GM21737 (cell line): Measurements from ENCODE around the gene CCDC174.
"Not testable (repeated sequence)": the region's sequence is repeated elsewhere in the genome, so short reads cannot be mapped to it uniquely, and the experiment has no call there.

Experiments
- ATAC-seq: cut with Tn5 transposase; IDR thresholded peaks from one replicate; pipeline ENCODE4 v1.9.1; 2021; ENCODE audit warnings: mild to moderate bottlenecking, moderate library complexity; ENCODE audit not compliant: unreplicated experiment

The CCDC174 gene

DNA sequence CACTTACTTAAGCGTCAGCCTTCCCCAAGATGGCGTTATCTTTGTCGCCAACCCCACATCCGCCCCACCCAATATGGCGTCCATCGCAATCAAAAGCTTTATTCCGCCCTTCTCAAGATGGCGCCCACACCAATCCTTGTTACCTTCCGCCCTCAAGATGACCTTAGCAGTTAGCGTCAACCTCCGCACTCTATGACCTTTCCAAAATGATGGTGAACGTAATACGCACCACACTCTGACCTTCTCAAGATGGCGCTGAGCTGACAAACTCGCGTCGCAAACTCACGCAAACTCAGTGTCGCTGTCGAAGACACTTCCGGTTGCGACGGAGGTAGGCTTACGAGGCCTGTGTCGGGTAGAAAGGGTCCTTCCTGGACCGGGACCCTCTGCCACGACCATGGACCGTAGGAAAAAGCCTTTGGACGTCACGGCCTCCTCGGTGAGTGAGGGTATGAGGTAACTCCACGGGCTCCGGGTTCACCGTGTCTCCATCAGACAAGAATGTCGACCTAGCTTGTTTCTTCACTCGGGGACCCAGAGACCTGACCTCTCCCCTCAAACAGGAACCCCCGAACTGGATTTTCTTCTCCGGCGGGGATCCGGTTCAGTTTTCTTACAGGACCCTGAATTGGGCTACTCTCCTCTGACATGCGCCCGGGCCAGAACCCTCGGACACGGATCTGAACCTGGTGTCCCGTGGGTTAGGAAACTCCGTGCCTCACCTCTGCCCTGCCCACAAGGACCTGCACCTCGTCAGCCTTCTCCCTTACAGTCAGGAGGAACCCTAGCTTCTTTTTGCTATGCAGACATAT lies at the start of gene CCDC174:
TSS of gene CCDC174 (plus strand) at position 323 of the 812 bp plus-strand sequence. CDS start at position 398, 75 bp downstream.
- ATAC-seq = peak; percentile 98

DNA sequence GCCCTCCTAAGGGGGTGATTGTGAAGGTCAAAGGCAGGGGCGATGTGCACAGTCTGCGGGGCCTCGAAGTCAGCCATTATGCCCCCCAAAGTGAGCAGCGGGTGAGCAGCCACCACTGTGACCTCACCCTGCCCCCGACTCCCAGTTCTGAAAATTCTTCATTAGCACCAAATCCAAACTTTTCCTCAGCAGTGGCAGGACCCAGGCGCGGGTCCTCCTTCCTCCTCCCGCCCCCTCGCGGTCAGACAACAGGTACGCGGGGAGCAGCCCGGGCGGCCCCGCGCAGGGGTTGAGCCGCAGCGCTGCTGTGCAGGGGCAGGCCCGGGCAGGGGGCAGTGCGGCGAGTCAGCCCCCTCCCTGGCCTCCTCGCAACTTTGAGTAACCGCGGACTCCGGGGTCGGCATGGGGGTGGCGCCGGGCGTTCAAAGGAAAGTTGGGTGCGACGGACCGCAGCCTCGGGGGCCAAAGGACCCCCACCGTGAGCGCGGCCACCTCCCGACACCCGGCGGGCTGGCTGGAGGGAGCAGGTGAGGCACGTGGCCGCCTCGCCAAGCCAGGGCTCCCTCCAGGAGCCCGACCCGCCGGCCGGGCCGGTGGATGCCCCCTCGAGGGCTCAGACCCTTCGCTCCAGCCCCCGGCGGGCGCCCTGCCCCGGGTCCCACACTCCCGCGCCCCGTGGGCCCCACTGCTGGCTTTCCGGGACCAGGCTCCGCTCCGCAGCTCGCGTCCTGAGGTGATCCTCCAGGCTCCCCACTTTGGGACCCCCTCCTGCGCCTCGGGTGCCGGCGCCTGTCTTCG lies 49.4 kb upstream of the CCDC174 start:
- ATAC-seq = no peak

DNA sequence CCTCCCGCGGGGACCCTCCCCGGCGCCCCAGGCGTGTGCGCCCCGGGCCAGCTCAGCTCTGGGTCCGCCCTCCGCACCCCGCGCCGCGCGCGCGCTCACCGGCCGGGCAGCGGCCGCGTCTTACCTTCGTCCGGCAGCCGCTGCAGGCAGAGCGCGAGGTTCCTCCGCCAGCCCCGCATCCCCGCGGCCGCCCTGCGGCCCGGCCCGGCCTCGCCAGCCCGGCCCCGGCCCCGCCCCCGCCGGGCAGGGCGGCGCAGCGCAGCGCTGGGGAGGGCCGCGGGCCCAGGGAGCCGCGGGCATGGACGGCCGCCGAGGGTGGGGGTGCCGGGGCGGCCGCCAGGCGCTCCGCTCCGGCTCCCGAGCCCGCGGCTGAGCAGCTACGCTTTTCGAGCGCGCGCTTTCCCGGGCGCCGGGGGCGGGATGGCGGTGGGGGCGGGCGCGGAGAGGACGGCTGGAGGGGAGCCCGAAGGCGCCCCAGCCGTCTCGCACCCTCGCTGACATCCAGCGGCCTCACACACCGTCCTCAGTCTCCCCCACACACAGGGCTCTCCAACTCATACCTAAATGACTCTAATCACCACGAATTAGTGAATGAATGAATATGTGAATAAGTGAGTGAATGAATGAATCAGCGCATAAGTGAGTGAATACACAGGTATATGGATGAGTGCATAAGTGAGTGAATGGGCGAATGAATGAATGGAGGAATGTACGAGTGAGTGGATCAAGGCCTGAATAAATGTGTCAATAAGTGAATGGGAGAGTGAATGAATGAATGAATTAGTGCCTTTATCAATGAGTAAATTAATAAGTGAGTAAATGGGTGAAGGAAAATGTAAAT lies 48.5 kb upstream of the CCDC174 start:
- no peak for ATAC-seq

DNA sequence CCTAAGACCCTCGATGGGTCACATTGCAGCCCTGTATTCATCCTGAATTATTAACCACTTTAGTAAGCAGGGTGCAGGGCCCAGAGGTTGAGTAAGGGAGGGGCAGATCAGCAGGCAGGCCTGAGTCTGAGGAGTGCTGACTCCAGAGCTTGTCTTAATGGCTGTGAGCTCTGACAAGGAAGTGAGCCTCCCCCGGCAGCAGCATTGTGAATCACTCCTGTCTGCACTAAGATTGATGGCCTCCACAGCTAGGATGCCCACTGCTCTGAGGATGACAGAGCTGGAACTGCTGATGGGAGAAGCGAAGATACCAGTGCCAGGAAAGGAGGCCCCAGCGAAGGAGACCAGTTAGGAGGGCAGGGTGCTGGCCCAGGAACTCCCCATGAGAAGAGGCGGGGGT lies 46.5 kb upstream of the CCDC174 start:
- ATAC-seq = no peak

DNA sequence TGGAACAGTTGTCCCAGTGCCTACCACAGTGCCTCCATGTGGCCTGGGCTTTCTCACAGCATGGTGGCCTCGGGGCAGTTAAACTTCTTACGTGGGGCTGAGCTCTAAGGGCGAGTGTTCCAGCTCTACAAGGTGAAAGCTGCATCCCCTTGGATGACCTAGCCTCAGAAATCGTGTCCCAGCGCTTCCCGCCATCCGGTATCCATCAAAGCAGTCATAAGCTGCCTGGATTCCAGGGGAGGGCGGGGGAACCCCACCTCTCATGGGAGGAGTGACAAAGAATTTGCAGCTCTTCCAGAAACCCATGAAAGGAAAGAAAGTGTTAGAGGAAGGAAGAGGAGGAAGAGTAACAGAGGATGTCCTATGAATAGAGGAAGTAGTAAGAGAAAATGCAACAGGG lies 45.8 kb upstream of the CCDC174 start:
- ATAC-seq = no peak

DNA sequence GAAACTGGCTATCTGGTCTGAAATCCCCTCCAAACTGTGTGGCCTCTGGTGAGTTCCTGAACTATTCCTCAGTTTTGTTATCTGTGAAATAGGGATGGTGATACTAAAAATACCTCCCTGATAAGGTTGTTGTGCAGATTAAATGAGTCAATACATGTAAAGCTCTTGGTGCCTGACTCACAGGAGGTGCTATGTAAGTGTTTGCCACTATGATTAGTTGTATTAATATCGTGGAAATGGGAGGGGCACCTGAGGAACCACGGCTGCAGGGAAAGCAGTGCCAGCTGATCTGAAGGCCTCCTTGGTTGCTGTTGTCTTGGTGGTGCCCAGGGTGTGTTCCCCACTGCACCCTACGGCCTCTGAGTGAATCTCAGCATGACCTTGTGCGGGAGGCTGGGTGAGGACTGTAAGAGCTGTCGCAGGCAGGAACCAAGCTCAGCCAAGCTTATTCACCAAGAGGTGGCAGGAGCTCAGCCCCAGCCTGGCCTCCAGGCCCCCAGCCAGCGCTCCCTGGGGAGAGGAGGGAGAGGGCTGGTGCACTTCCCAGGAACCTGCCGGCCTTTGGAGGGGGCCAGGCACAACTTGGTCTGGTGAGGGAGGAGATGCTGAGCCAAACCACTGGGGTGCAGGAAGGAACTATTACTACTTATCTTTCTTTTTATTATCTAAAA lies 44.8 kb upstream of the CCDC174 start:
- ATAC-seq = no peak

DNA sequence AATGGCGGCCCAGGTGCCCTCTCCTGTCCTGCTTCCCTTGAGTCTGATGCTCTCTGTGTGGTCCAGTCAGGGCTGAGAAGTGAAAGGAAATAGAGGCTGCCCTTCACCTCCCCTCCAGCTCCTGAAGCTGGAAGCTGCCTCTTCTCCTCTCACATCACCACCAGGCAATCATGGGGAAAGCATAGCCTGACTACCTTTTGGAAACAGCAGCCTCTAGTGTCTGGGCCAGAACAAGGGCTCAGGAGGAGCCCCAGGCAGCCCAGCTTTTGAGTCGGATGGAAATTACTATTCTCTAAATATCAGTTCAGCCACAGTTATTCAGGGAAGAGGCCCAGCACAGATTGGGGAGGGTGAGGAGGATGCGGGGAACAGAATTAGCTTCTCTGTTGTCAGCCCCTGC lies 43.3 kb upstream of the CCDC174 start:
- ATAC-seq = no peak

DNA sequence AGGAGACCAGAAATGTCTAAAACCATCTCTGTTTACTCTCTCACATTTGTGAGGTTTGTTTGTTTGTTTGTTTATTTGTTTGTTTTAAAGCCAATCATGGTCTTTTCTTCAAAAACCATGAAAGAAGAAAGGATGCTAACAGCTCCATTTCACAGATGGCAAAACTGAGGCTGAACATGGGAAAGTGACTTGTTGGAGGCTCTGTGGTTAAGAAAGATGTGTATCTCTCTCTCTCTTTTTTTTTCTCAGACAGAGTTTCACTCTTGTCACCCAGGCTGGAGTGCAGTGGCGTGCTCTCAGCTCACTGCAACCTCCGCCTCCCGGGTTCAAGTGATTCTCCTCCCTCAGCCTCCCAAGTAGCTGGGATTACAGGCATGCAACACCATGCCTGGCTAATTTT lies 42.5 kb upstream of the CCDC174 start:
- ATAC-seq = not testable (repeated sequence)

DNA sequence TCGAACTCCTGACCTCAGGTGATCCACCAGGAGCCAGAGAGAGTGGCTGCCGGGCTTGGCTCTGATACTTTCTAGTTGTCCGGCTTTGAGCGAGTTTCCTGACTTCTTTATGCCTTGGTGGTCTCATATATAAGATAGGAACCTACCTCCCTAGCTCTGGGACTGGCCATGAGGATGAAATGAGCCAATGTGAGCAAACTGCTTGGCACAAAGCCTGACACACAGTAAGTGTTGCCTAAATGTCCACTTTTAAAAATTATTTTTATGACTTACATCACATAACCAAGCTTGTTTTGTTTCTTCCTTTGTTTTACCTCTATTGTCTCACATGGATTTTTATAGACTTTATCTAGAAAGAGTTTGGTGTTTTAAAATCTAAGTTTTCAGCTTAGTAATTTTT lies 42.1 kb upstream of the CCDC174 start:
- ATAC-seq = no peak

DNA sequence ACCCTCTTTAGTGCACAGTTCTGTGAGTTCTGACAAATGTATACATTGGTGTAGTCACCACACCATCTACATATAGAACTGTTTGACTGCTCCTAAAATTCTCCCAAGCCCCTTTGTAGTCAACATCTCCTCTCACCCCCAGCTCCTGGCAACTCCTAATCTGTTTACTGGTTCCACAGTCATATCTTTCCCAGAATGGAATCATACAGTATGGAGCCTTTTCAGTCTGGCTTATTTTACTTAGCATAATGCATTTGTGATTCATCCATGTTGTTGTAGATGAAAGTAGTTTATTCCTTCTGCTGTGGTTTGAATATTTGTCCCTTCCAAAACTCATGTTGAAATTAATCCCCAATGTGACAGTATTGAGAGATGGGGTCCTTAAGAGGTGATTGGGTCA lies 41.6 kb upstream of the CCDC174 start:
- ATAC-seq = no peak

DNA sequence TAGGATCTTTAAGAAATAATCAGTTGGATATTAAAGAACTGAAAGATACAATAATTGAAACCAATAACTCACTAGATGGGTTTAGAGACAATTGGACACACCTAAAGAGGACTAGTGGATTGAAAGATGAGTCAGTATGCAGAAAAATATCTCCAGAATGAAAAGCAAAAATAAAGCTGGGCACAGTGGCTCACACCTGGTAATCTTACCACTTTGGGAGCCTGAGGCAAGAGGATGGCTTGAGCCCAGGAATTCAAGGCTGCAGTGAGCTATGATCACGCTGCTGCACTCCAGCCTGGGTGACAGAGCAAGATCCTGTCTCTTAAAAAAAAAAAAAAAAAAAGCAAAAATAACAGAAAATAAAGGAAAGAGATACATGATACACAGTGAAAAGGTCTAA lies 37.4 kb upstream of the CCDC174 start:
- ATAC-seq = no peak

DNA sequence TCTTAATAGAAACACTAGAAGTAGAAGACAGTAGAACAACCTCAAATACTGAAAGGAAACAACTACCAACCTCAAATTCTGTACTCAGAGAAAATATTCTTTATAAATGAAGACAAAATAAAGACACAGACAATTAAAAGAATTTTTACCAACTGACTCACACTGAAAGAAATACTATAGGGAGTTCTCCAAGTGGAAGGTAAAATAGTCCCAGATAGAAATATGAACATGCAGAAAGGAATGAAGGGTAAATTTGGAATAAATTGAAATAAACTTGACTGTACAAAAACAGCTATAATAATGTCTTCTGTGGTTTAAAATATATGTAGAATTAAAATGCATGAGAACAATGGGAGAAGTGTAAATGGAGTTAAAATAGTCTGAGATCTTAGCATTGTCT lies 36.7 kb upstream of the CCDC174 start:
- ATAC-seq = no peak

DNA sequence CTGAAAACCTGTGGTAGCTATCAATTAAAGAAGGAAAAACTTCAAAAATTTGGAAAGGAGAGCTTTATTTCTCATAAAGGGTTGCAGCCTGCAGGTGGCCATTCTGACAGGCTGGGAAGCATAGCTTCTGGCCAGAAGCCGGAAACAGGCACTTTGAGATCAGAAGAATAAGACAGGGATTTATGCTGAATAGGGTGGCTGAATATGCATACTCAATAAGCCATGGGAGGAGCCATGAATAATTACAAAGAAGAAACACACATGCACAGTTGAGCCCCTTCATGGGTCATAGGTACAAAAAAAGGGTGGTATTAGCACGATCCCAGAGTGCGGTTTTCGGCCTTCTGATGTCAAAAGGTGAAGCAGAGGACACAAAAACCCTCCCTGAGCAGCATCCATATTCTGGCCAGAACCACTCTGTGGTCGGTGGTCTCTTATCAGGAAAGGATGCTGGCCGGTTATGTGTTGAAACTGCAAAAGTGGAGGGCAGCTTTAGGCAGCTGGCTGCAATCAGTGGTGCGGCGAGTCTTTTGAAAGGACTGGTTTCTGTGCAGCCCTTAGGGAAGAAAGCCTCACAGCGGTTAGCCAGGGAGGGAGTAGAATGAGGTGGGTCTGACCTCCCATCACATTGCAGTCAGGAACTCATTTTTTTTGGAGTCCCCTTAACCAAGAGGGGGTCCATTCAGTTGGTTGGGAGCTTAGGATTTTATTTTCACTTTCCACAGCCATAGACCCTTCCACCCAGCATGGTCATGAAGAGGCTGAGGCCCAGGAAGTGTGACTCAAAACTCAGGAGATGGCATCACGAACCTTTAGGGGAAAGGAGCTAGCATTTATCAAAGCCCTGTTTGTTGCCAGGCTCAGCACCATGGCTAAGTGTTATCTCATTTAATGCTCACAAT lies 34.7 kb upstream of the CCDC174 start:
- no peak for ATAC-seq

DNA sequence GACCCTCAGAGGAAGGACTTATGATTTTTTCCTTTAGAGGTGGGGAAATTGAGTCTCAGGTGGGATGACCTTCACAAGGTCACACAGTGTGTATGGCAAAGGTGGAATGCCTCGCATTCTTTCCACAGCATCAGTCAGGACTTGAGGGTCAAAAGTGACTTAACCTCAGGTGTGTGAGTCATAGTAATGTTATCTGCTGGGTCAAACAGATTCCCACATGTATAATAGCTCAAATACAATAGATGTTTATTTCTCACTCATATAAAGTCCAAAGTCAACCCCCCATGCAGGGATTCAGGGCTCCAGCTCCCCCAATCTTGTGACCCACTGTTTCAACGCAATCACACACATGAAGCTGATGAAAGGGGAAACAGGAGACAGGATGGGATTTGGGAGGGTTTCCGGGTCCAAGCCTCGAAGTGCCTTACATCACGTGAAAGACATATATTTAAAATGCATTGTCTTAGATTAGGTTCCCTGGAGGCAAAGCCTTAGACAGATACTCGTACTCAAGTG lies 34.0 kb upstream of the CCDC174 start:
- ATAC-seq = no peak

DNA sequence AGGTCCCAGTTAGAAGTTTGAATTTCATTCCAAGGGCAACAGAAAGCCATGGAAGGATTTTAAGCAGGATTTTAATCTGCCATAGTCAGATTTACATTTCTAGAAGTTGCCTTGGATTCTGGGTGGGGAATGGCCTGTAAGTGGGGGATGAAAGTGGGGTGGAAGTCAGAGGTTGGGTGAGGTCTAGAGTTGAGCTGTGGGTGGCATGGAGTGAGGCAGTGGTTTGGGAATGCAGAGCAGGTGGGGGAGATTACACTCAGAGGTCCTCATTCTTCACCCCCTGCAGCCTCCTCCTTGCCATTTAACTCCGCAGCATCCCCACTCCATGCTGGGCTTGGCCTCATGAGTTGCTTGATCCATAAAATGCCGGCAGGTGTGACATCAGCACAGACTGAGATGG lies 32.0 kb upstream of the CCDC174 start:
- no peak for ATAC-seq

DNA sequence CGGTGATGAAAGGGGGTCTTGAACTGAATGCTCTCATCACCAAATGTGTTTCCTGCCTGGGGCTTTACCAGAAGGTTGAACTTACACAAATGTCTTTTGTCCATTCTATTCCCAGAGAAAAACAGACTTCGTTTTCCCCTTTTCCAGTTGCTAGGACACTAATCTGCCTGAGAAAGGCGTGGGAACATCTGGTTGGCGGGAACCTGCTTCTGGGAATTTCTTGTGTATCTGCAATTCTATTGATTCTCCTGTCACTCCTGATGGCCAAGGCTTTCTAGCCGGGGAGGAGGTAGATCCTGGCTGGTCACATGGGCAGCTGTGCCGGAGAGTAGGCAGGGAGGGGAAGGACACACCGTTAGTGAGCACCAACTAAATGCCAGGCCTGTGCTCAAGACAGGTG lies 31.1 kb upstream of the CCDC174 start:
- ATAC-seq = no peak

DNA sequence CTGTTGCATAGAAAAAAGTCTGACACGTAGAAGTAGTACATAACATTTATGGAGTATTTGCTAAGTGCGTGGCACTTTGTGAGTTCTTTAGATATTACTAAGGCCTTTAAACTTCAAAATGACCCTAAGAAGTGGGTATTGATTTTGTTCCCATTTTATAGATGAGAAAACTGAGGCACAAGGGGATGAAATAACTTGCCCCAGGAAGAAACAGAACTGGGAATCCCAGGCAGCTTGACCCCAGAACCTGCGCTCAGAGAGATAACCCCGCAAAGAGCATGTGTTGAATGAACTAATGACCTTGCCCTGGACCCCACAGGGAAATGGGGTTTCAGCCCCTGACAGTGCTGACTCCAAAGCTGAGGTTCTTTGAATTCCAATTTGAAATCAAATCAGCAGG lies 30.5 kb upstream of the CCDC174 start:
- ATAC-seq = no peak

DNA sequence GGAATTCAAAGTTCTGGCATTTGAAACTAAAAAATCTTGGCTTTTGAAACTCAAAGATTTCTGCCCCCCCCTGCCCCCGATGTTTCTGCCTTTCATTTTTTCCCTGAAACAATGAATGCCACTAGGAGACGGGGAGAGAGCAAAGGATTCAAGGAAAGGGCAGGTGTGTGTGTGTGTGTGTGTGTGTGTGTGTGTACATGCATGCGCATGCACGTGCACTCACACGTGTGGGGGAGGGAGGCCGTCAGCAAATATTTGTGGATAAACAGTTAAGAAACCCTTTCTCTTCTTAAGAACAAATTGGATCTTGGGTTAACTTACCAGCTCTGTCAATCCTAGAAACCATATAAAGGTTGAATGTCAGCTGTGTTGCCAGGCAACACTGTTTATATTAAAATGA lies 29.2 kb upstream of the CCDC174 start:
- no peak for ATAC-seq

DNA sequence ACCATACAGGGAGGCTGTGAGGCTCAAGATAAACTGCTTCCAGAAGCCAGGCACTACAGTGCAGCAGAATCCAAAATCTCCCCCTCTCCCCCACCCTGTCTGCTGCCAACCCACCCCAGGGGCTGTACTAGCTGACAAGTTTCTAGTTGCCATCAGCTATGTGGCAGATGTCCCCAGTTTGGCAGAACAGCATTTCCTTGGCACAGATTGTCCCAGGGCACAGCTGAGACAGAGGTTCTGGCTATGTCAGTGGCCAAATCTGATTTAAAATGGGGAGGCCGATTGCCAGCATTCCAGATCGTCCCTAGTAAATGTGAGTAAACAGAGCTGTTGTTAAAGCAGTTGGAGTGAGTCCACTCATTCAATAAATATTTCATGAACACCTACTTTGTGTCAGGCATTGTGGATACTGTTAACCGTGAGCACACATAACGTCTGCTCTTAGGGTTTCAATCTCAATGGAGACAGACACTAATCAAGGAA lies 28.0 kb upstream of the CCDC174 start:
- no peak for ATAC-seq
